ENCODE results near the gene ATF7IP. TPM values are rescaled to one million over a fixed set of nuclear protein-coding genes. Genes with fewer than 3 reads are reported as not detected.

The ATF7IP gene
- total RNA-seq, 1 experiment from 2014 or later, result 172 TPM

DNA sequence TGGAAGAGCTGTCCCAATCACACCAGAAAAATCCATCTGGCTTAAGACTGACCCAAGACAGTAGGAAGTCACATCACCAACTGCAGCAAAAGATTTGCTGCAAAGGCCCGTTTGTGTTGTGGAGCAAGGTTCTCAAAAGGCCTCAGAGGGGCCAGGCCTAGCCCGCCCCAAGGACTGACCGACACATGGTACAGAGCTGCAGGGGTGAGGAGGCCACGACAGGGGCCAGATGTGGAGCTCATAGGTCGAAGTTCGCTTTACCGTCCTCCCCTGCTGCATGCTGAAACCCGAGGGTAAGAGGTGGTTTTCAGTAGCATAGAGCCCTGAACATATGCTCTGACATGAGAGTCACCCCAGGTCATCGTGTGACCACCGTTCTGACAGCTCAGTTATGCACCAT is 166.7 kb downstream of the ATF7IP start:
- Histone ChIP-seq H2BK15ac (ENCODE audit: low read depth, low read length) (no peak overlapping the region), H4K20me1 (ENCODE audit: control insufficient read depth, insufficient read depth, insufficient read length) (no peaks in the 10 kb centered on the region), H3K9ac (ENCODE audit: extremely low read depth, insufficient read length, low read length) (no peak overlapping the region), H2BK120ac (ENCODE audit: low read depth, low read length, poor library complexity, severe bottlenecking) (no peak overlapping the region), H4K91ac (ENCODE audit: insufficient read length, low read depth, low read length) (no peak overlapping the region), H3K23ac (ENCODE audit: insufficient read length, low read depth, low read length) (no peak overlapping the region), H4K5ac (ENCODE audit: insufficient read length, low read depth, low read length) (no peak overlapping the region), H2BK20ac (ENCODE audit: low read depth, low read length, poor library complexity, severe bottlenecking) (no peak overlapping the region), H3K23me2 (ENCODE audit: insufficient read length, low read depth, low read length, poor library complexity, severe bottlenecking) (no peaks in the 10 kb centered on the region), H3T11ph (ENCODE audit: low read length) (no peak overlapping the region), H2AFZ (ENCODE audit: low read length) (no peak overlapping the region), H3K27me3 (ENCODE audit: insufficient read depth, low read length) (no peaks in the 10 kb centered on the region), H3K27ac (ENCODE audit: insufficient read length, low read depth, low read length) (no peak overlapping the region), H3K79me1 (ENCODE audit: insufficient read depth, low read depth, low read length, poor library complexity, severe bottlenecking) (no peaks in the 10 kb centered on the region), H3K79me2 (ENCODE audit: insufficient read depth, low read length) (no peaks in the 10 kb centered on the region), H2BK5ac (ENCODE audit: insufficient read length, low read length) (no peak overlapping the region), H3K4me1 (ENCODE audit: insufficient read depth, low read length) (no peaks in the 10 kb centered on the region), H3K56ac (ENCODE audit: insufficient read length, low read depth, low read length) (no peak overlapping the region), H4K8ac (replicated peaks; ENCODE audit: insufficient read length, low read depth, low read length) (no peak overlapping the region), H3K14ac (ENCODE audit: insufficient read depth, low read length) (no peak overlapping the region), H3K18ac (ENCODE audit: insufficient read length, low read depth, low read length) (no peak overlapping the region), H3K4me2 (ENCODE audit: insufficient read depth, insufficient read length, low read length) (no peak overlapping the region), H3K4ac (ENCODE audit: low read depth, low read length) (no peak overlapping the region), H2AK5ac (ENCODE audit: insufficient read length, low read length) (no peak overlapping the region), H3K9me3 (ENCODE audit: control insufficient read depth, low read depth, low read length) (no peaks in the 10 kb centered on the region), H2BK12ac (ENCODE audit: insufficient read length, low read depth, low read length) (no peak overlapping the region)
- no peak overlapping the region for H3K4me3 Mint-ChIP-seq
- no CpG with 5 or more reads among the region's 10 CpGs for WGBS (ENCODE audit: extremely low coverage, insufficient read length, low lambda C conversion rate)
- DNase-seq, result no peak
- TF ChIP-seq CTCF (conservative IDR thresholded peaks at IDR 0.05), result no peak
- H3K36me3 Mint-ChIP-seq (ENCODE audit: insufficient read depth in 1 of 3, low read depth in 3 of 3), result peaks cover 0 to 4% (median 0%) of the 10 kb centered on the region in 3 experiments; a peak in 2 of 7 replicates
- H3K9me3 Mint-ChIP-seq, result no peaks in the 10 kb centered on the region; a peak in 2 of 5 replicates
- no peaks in the 10 kb centered on the region for H3K27me3 Mint-ChIP-seq (ENCODE audit: low read depth)
- 0 out of 7 replicates have a peak overlapping the region, but pooled peaks of 1 of the 3 experiments have one; percentile 46 for H3K27ac Mint-ChIP-seq
- peaks cover 8% of the 10 kb centered on the region in 2 experiments for H3K4me1 Mint-ChIP-seq
